KMS-11 (cell line): ENCODE results near the gene ARID1B.

Experiments used
- H2AFZ ChIP-seq: fragments of 200-600 bp; sonication (generic); 2 replicates; pipeline ENCODE4 v1.6.1; 2016; ENCODE audit warnings: antibody characterized with exemption, mixed run types, low read depth
- H3K27ac ChIP-seq: fragments of 200-600 bp; sonication (generic); 2 replicates; pipeline ENCODE4 v1.6.1; 2016; ENCODE audit warnings: mild to moderate bottlenecking, mixed run types
- H3K27me3 ChIP-seq: fragments of 200-600 bp; sonication (generic); 2 replicates; pipeline ENCODE4 v1.6.1; 2017; ENCODE audit warnings: mild to moderate bottlenecking, low read depth, mixed run types, moderate library complexity; ENCODE audit not compliant: insufficient read depth
- H3K36me3 ChIP-seq: fragments of 200-600 bp; sonication (generic); 2 replicates; pipeline ENCODE4 v1.6.1; 2017; ENCODE audit warnings: mild to moderate bottlenecking, mixed run types; ENCODE audit not compliant: insufficient read depth
- H3K4me1 ChIP-seq: fragments of 200-600 bp; sonication (generic); 2 replicates; pipeline ENCODE4 v1.6.1; 2016; ENCODE audit warnings: mild to moderate bottlenecking, low read depth, mixed run types; ENCODE audit not compliant: poor library complexity, severe bottlenecking
- H3K4me2 ChIP-seq: fragments of 200-600 bp; sonication (generic); 2 replicates; pipeline ENCODE4 v1.7.0; 2016; ENCODE audit warnings: mild to moderate bottlenecking, mixed run types
- H3K4me3 ChIP-seq: fragments of 200-600 bp; sonication (generic); IDR thresholded peaks from 2 replicates; pipeline ENCODE4 v1.6.1; 2017; ENCODE audit warnings: low read depth, low read length, mixed read lengths; ENCODE audit not compliant: insufficient read depth
- H3K79me2 ChIP-seq: fragments of 200-600 bp; sonication (generic); 2 replicates; pipeline ENCODE4 v1.6.1; 2016; ENCODE audit warnings: low read depth, mixed run types; ENCODE audit not compliant: insufficient read depth
- H3K9ac ChIP-seq: fragments of 200-600 bp; sonication (generic); 2 replicates; pipeline ENCODE4 v1.6.1; 2016; ENCODE audit warnings: mild to moderate bottlenecking, mixed run types
- H4K20me1 ChIP-seq: fragments of 200-600 bp; sonication (generic); 2 replicates; pipeline ENCODE4 v1.6.1; 2016; ENCODE audit warnings: mild to moderate bottlenecking, mixed run types; ENCODE audit not compliant: insufficient read depth
- TF ChIP-seq, protein P1 (sequence below): fragments of 200-600 bp; sonication (generic); conservative IDR thresholded peaks from 2 replicates; pipeline ENCODE4 v1.6.1; 2017; ENCODE audit warnings: low read depth, mild to moderate bottlenecking, antibody characterized with exemption, low read length, moderate library complexity, mixed read lengths

ARID1B gene

DNA sequence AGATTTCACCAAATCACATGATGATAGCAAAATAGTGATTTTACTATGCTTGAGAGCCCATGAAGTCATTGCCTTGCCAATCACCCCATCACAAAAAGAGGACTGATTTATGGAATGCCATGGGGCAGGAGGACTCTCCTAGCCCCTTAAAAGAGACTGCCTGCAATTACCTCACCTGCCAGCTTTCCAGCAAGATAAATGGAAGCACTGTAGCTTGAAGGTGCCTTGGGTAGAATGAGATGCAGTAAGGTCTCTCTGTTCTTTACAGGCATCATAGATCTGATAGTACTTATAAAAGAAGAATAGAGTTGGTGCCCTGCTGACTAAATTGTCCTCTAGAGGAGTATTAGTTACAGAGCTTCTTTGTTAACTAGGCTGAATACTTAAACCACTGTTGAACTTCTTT, 303.8 kb downstream of the ARID1B start:
- no peak overlapping the region for H3K27ac ChIP-seq
- H4K20me1 ChIP-seq: no peaks in the 10 kb centered on the region
- H3K79me2 ChIP-seq: no peaks in the 10 kb centered on the region; the same call in 1 of the 2 replicates
- H3K4me2 ChIP-seq: no peak overlapping the region
- no peak overlapping the region for H2AFZ ChIP-seq
- no peaks in the 10 kb centered on the region for H3K27me3 ChIP-seq
- peaks cover 6% of the 10 kb centered on the region for H3K4me1 ChIP-seq
- no peaks in the 10 kb centered on the region for H3K36me3 ChIP-seq
- no peak overlapping the region for H3K4me3 ChIP-seq
- TF ChIP-seq, protein P1, sequence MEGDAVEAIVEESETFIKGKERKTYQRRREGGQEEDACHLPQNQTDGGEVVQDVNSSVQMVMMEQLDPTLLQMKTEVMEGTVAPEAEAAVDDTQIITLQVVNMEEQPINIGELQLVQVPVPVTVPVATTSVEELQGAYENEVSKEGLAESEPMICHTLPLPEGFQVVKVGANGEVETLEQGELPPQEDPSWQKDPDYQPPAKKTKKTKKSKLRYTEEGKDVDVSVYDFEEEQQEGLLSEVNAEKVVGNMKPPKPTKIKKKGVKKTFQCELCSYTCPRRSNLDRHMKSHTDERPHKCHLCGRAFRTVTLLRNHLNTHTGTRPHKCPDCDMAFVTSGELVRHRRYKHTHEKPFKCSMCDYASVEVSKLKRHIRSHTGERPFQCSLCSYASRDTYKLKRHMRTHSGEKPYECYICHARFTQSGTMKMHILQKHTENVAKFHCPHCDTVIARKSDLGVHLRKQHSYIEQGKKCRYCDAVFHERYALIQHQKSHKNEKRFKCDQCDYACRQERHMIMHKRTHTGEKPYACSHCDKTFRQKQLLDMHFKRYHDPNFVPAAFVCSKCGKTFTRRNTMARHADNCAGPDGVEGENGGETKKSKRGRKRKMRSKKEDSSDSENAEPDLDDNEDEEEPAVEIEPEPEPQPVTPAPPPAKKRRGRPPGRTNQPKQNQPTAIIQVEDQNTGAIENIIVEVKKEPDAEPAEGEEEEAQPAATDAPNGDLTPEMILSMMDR: no peak
- no peak overlapping the region for H3K9ac ChIP-seq

DNA sequence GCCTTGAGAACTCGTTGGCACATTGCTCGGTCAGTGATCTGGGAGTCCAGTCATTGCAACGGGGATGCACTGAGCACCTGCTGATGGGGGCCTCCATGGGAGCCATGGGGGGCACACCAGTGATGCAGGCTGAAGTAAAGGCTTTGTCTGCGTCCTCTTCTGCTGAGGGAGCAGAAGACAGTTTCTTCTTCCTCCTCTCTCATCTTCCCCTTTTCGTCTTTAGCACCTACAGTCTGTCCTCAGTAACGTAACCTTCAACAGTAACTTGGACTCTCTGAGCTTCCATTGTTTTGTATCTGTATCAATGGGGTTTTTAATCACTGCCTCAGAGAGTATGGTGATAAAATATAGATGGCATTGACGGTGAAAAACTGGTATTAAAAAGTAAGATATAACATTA, 306.2 kb downstream of the ARID1B start:
- no peaks in the 10 kb centered on the region for H4K20me1 ChIP-seq
- no peaks in the 10 kb centered on the region; the same call in 1 of the 2 replicates for H3K79me2 ChIP-seq
- no peak overlapping the region for H3K9ac ChIP-seq
- no peaks in the 10 kb centered on the region for H3K4me1 ChIP-seq
- no peak overlapping the region for H2AFZ ChIP-seq
- H3K36me3 ChIP-seq: no peaks in the 10 kb centered on the region
- no peaks in the 10 kb centered on the region for H3K27me3 ChIP-seq
- no peak overlapping the region for H3K4me2 ChIP-seq
- no peak overlapping the region for H3K4me3 ChIP-seq
- H3K27ac ChIP-seq: no peak overlapping the region
- TF ChIP-seq, protein P1: no peak

- no peaks in the 10 kb centered on the region for H3K79me2 ChIP-seq
- H3K27me3 ChIP-seq: no peaks in the 10 kb centered on the region
- no peak overlapping the region for H3K27ac ChIP-seq
- H3K4me3 ChIP-seq: no peak overlapping the region
- H3K9ac ChIP-seq: no peak overlapping the region
- no peak overlapping the region for H3K4me2 ChIP-seq
- no peak overlapping the region for H2AFZ ChIP-seq
- H3K36me3 ChIP-seq: 0 out of 2 replicates have a peak, but pooled peaks cover 3% of the 10 kb centered on the region
- no peaks in the 10 kb centered on the region for H4K20me1 ChIP-seq
- no peaks in the 10 kb centered on the region for H3K4me1 ChIP-seq
- TF ChIP-seq, protein P1: no peak
Measured at GRCh38 chr6:157086632-157087031, 309.5 kb downstream of the ARID1B start.

DNA sequence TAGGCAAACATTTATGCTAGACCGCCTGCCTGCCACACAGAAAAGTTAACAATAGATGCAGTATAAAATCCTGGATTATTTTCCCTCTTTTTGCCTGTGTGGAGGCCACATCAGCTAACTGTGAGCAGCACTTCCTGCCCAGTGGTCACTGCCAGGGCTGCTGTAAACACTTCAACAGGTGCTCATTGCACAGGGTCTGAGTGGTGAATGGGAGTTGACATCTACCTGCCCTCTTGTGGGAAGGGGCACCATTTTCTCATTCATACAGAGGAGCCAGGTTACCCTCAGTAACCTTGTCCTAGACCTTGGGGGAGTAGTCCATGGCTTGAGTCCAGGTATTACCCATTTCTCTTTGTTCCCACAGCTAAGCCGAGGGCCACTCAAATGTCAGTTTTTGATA, 310.8 kb downstream of the ARID1B start:
- H2AFZ ChIP-seq: no peak overlapping the region
- no peaks in the 10 kb centered on the region for H4K20me1 ChIP-seq
- no peaks in the 10 kb centered on the region for H3K4me1 ChIP-seq
- H3K79me2 ChIP-seq: no peaks in the 10 kb centered on the region; the same call in 1 of the 2 replicates
- TF ChIP-seq, protein P1: no peak
- no peak overlapping the region for H3K4me2 ChIP-seq
- H3K9ac ChIP-seq: no peak overlapping the region
- 0 out of 2 replicates have a peak, but pooled peaks cover 3% of the 10 kb centered on the region for H3K36me3 ChIP-seq
- no peak overlapping the region for H3K4me3 ChIP-seq
- no peak overlapping the region for H3K27ac ChIP-seq
- no peaks in the 10 kb centered on the region for H3K27me3 ChIP-seq

DNA sequence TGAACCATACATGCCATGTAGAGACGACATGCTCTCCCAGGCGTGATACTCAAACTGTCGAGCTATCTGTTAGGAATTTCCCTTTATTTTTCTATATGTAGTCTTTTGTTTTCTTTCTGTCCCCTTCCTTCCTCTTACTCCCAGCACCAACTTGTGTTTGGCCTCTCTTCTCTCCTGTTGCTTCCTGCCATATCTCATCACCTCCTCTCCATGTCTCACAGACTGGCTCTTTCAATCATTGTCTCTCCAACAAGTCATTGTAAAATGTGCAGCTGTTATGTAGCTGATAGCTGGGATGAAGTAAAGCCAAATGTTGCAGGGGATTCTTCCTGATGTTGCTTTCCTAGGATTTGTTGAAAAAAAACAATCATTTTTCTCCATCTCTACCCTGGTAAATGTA, 311.7 kb downstream of the ARID1B start:
- H3K4me1 ChIP-seq: no peaks in the 10 kb centered on the region
- H3K9ac ChIP-seq: no peak overlapping the region
- no peaks in the 10 kb centered on the region; the same call in 1 of the 2 replicates for H3K79me2 ChIP-seq
- no peaks in the 10 kb centered on the region for H4K20me1 ChIP-seq
- no peak overlapping the region for H3K27ac ChIP-seq
- H3K27me3 ChIP-seq: no peaks in the 10 kb centered on the region
- H3K36me3 ChIP-seq: 0 out of 2 replicates have a peak, but pooled peaks cover 3% of the 10 kb centered on the region
- H2AFZ ChIP-seq: no peak overlapping the region
- no peak overlapping the region for H3K4me3 ChIP-seq
- no peak overlapping the region for H3K4me2 ChIP-seq
- TF ChIP-seq, protein P1: no peak
